PC-9 (cell line): ENCODE measurements around the gene ARNT2. TPM values are rescaled to one million over a fixed set of nuclear protein-coding genes. Genes with fewer than 3 reads are reported as not detected.

Experiments used
- BruUV-seq: library from RNA; stranded (reverse); fragments of 400-500 nt; replicated peaks from 2 replicates; lab custom pipeline; 2021; lab: Mats Ljungman, UMichigan
- CTCF ChIA-PET: fragments of 300-600 bp; sonication (Branson Sonifier 250); formaldehyde crosslinking; loops from one replicate; lab custom pipeline; 2022; ENCODE audit warnings: antibody characterized with exemption; lab: Charles Lee
- POLR2A ChIA-PET: fragments of 300-600 bp; sonication (Branson Sonifier 250); formaldehyde crosslinking; loops from one replicate; lab custom pipeline; 2022; ENCODE audit warnings: antibody characterized with exemption; ENCODE audit not compliant: unreplicated experiment; lab: Charles Lee
- DNase-seq, 2 experiments: peaks; one replicate each; pipeline versions ENCODE4 v3.0.0 to v3.0.0-alpha.2; 2015 to 2022; ENCODE audit warnings: mixed read lengths in 1 of 2
- H2AFZ ChIP-seq: fragments of 200-600 bp; sonication (generic); 2 replicates; pipeline ENCODE4 v1.8.1; 2017; ENCODE audit warnings: antibody characterized with exemption
- H3F3A ChIP-seq: fragments of 200-600 bp; sonication (generic); 2 replicates; pipeline ENCODE4 v1.8.1; 2017; ENCODE audit warnings: antibody characterized with exemption, mild to moderate bottlenecking, low read depth; ENCODE audit not compliant: insufficient read depth
- H3K27ac ChIP-seq: fragments of 200-600 bp; sonication (generic); 2 replicates; pipeline ENCODE4 v1.6.1; 2016; ENCODE audit warnings: mixed run types
- H3K27me3 ChIP-seq: fragments of 200-600 bp; sonication (generic); 2 replicates; pipeline ENCODE4 v1.6.1; 2016; ENCODE audit warnings: low read depth, mixed run types; ENCODE audit not compliant: insufficient read depth
- H3K36me3 ChIP-seq: fragments of 200-600 bp; sonication (generic); 2 replicates; pipeline ENCODE4 v1.6.1; 2016; ENCODE audit warnings: low read depth, mixed run types
- H3K4me1 ChIP-seq: fragments of 200-600 bp; sonication (generic); replicated peaks from 2 replicates; pipeline ENCODE4 v1.6.1; 2016; ENCODE audit warnings: mixed run types; ENCODE audit not compliant: insufficient read depth
- H3K4me2 ChIP-seq: fragments of 200-600 bp; sonication (generic); 2 replicates; pipeline ENCODE4 v1.6.1; 2017; ENCODE audit warnings: mixed run types
- H3K4me3 ChIP-seq: fragments of 200-600 bp; sonication (generic); 2 replicates; pipeline ENCODE4 v1.6.1; 2016; ENCODE audit warnings: mixed run types
- H3K79me2 ChIP-seq: fragments of 200-600 bp; sonication (generic); 2 replicates; pipeline ENCODE4 v1.6.1; 2017; ENCODE audit warnings: low read depth, mixed run types
- H3K9me2 ChIP-seq: fragments of 200-600 bp; sonication (generic); 2 replicates; pipeline ENCODE4 v1.8.1; 2017; ENCODE audit warnings: mild to moderate bottlenecking; ENCODE audit not compliant: insufficient read depth
- H3K9me3 ChIP-seq: fragments of 200-600 bp; sonication (generic); 2 replicates; pipeline ENCODE4 v1.8.1; 2016; ENCODE audit warnings: low read depth; ENCODE audit not compliant: insufficient read depth
- H4K20me1 ChIP-seq: fragments of 200-600 bp; sonication (generic); 2 replicates; pipeline ENCODE4 v1.8.1; 2017; ENCODE audit not compliant: insufficient read depth
- CTCF ChIP-seq: fragments of 200-600 bp; sonication (generic); conservative IDR thresholded peaks from 2 replicates; pipeline ENCODE4 v1.6.1; 2017; ENCODE audit warnings: mixed run types, antibody characterized with exemption, mild to moderate bottlenecking, moderate library complexity
- EZH2 ChIP-seq: fragments of 200-600 bp; sonication (generic); IDR thresholded peaks from 2 replicates; pipeline ENCODE4 v1.8.0; 2017; ENCODE audit warnings: antibody characterized with exemption, low read depth
- intact Hi-C: fragments of 100-400 bp; cut with micrococcal nuclease; formaldehyde crosslinking; loops from one replicate; pipeline ENCODE4 v1.10.0; 2022; ENCODE audit not compliant: unreplicated experiment
- total RNA-seq: library from RNA; stranded (reverse); gene quantifications from 2 replicates; pipeline ENCODE4 v1.2.3, GENCODE V29; 2021

ARNT2 gene
- total RNA-seq, 1 experiment from 2014 or later: 4.3 TPM

- no peaks in the 10 kb centered on the region for H3K36me3 ChIP-seq
- H3K9me3 ChIP-seq: no peaks in the 10 kb centered on the region
- H4K20me1 ChIP-seq: no peaks in the 10 kb centered on the region
- H3F3A ChIP-seq: no peaks in the 10 kb centered on the region
- peak in 1 of 2 experiments; percentile 2 for DNase-seq
- intact Hi-C loops: loop anchor here (5.0 kb wide), 1 partner anchor 56 kb away; no protein-coding TSS in a partner anchor
- POLR2A ChIA-PET: interaction anchor here (0.6 kb wide), 1 partner anchor 92 kb away, joined by 4 read pairs; no protein-coding TSS in a partner anchor
- H3K9me2 ChIP-seq: no peaks in the 10 kb centered on the region
- H2AFZ ChIP-seq: no peak overlapping the region
- H3K79me2 ChIP-seq: no peaks in the 10 kb centered on the region
- no peaks in the 10 kb centered on the region for H3K4me1 ChIP-seq
- no peak for TF ChIP-seq EZH2
- TF ChIP-seq CTCF: peak; percentile 58; the same call in 1 of the 2 replicates
- CTCF ChIA-PET: interaction anchor here (0.6 kb wide), 1 partner anchor 778 kb away, joined by 5 read pairs; no protein-coding TSS in a partner anchor
- H3K27ac ChIP-seq: no peak overlapping the region
- H3K4me2 ChIP-seq: no peak overlapping the region
- H3K4me3 ChIP-seq: no peak overlapping the region
- peaks cover 9% of the 10 kb centered on the region; the same call in 1 of the 2 replicates for H3K27me3 ChIP-seq
- no TSS peak for BruUV-seq
Measured at GRCh38 chr15:80512726-80513660, 108.8 kb downstream of the ARNT2 start.

- Histone ChIP-seq H3K4me2 (no peak overlapping the region), H3F3A (no peaks in the 10 kb centered on the region), H3K36me3 (no peaks in the 10 kb centered on the region), H4K20me1 (no peaks in the 10 kb centered on the region), H2AFZ (no peak overlapping the region), H3K9me2 (no peaks in the 10 kb centered on the region), H3K27ac (no peak overlapping the region), H3K27me3 (peaks cover 7% of the 10 kb centered on the region; the same call in 1 of the 2 replicates), H3K9me3 (no peaks in the 10 kb centered on the region), H3K4me1 (no peaks in the 10 kb centered on the region), H3K79me2 (no peaks in the 10 kb centered on the region), H3K4me3 (no peak overlapping the region)
- intact Hi-C loops: loop anchor here (5.0 kb wide), 1 partner anchor 57 kb away; no protein-coding TSS in a partner anchor
- no peak for DNase-seq
- CTCF ChIA-PET: interaction anchor here (0.7 kb wide), 1 partner anchor 428 kb away, joined by 3 read pairs; no protein-coding TSS in a partner anchor
- POLR2A ChIA-PET: no interaction called here
- no TSS peak for BruUV-seq
- TF ChIP-seq EZH2 (no peak), CTCF (no peak)
Measured at GRCh38 chr15:80514071-80514780, 110.0 kb downstream of the ARNT2 start.

GRCh38 chr15:80517290-80517689 lies 113.1 kb downstream of the ARNT2 start:
- intact Hi-C loops: no loop called here
- ChIA-PET CTCF (no interaction called here), POLR2A (no interaction called here)
- DNase-seq: no peak
- Histone ChIP-seq H3K4me3 (no peak overlapping the region), H3K4me1 (no peaks in the 10 kb centered on the region), H3K4me2 (no peak overlapping the region), H3F3A (no peaks in the 10 kb centered on the region), H4K20me1 (no peaks in the 10 kb centered on the region), H2AFZ (no peak overlapping the region), H3K27ac (no peak overlapping the region), H3K9me3 (no peaks in the 10 kb centered on the region), H3K27me3 (no peaks in the 10 kb centered on the region), H3K36me3 (no peaks in the 10 kb centered on the region), H3K9me2 (no peaks in the 10 kb centered on the region), H3K79me2 (no peaks in the 10 kb centered on the region)
- TF ChIP-seq CTCF (no peak), EZH2 (no peak)
- no TSS peak for BruUV-seq
